ENCODE results near the gene TMEM54. TPM values are rescaled to one million over a fixed set of nuclear protein-coding genes. Genes with fewer than 3 reads are reported as not detected.

The TMEM54 gene
- total and polyA plus RNA-seq, 2 of the 13 experiments (the other 11 are each of a cell fraction or from before 2014, with no cell fraction given) = 2.5 to 2.9 TPM

- CTCF ChIA-PET (ENCODE audit: low intra/inter-chr PET ratio, low total read pairs) = no interaction called here
- Histone ChIP-seq H3K9ac (ENCODE audit: insufficient read depth, low read depth, low read length) (no peak within 1 kb of the TSS), H3K36me3 (replicated peaks in 1 of 2; ENCODE audit: control insufficient read depth in 1 of 2, insufficient read depth in 2 of 2, low read length in 2 of 2) (no peaks in the 10 kb centered on the region), H3K79me2 (ENCODE audit: insufficient read depth, low read length) (no peaks in the 10 kb centered on the region), H2AFZ (ENCODE audit: low read length) (no peak within 1 kb of the TSS), H3K9me3 (ENCODE audit: low read length) (no peaks in the 10 kb centered on the region), H3K27me3 (ENCODE audit: control insufficient read depth in 1 of 2, insufficient read depth in 2 of 2, low read length in 2 of 2) (peaks cover 8 to 59% of the 10 kb centered on the region in 2 experiments; a peak in 4 of 5 replicates), H3K4me1 (ENCODE audit: insufficient read depth, low read length) (peaks cover 7% of the 10 kb centered on the region), H3K4me3 (replicated peaks in 1 of 3; ENCODE audit: insufficient read depth in 1 of 3, low read depth in 2 of 3, low read length in 3 of 3) (peak within 1 kb of the TSS in 1 of 3 experiments; percentile 40; a peak in 1 of 6 replicates), H3K4me2 (ENCODE audit: low read depth, low read length) (peak within 1 kb of the TSS; percentile 32; the same call in 1 of the 2 replicates), H4K20me1 (ENCODE audit: insufficient read depth, low read length) (0 out of 2 replicates have a peak, but pooled peaks cover 4% of the 10 kb centered on the region), H3K27ac (ENCODE audit: extremely low read length, insufficient read depth, low read length) (no peak within 1 kb of the TSS)
- BruUV-seq (replicated peaks) = no TSS peak
- FAIRE-seq (no peak), DNase-seq (ENCODE audit: low spot score) (peak; percentile 39), ATAC-seq (peak; percentile 87)
- in situ Hi-C loops (cut with HindIII; ENCODE audit: extremely low pct_ligation_motif_present, low pct_unique_long_range_greater_than_20kb) (no loop called here), intact Hi-C loops (cut with micrococcal nuclease; ENCODE audit: unreplicated experiment) (no loop called here)
- WGBS (ENCODE audit: low lambda C conversion rate) = 23% methylated on average over 8 of the region's 79 CpGs
- POLR2A ChIA-PET = no interaction called here
- TF ChIP-seq IKZF5 (CRISPR knock-in tag; IDR thresholded peaks at IDR 0.05) = peak; percentile 98
- peak; percentile 98 for TF ChIP-seq ZSCAN12 (CRISPR knock-in tag; IDR thresholded peaks at IDR 0.05)
- no peak for TF ChIP-seq NCOR1 (IDR thresholded peaks at IDR 0.05; ENCODE audit: borderline replicate concordance, low read length)
- no peak for TF ChIP-seq SMC3 (IDR thresholded peaks at IDR 0.05; ENCODE audit: low read length)
- TF ChIP-seq RCOR2 (CRISPR knock-in tag; IDR thresholded peaks at IDR 0.05) = peak; percentile 23; the same call in 1 of the 2 replicates
- TF ChIP-seq ZNF124 (CRISPR knock-in tag; IDR thresholded peaks at IDR 0.05) = peak; percentile 98
- peak; percentile 92 for TF ChIP-seq SNAPC2 (CRISPR knock-in tag; IDR thresholded peaks at IDR 0.05)
- TF ChIP-seq ZNF562 (CRISPR knock-in tag; IDR thresholded peaks at IDR 0.05; ENCODE audit: borderline replicate concordance) = peak; percentile 71; the same call in 1 of the 2 replicates
- TF ChIP-seq MIER3 (CRISPR knock-in tag; IDR thresholded peaks at IDR 0.05; ENCODE audit: borderline replicate concordance) = peak; percentile 93
- peak; percentile 13 for TF ChIP-seq ZFP36 (IDR thresholded peaks at IDR 0.05; ENCODE audit: borderline replicate concordance, low read depth, low read length, partially characterized antibody)
- peak; percentile 99 for TF ChIP-seq ZNF784 (CRISPR knock-in tag; IDR thresholded peaks at IDR 0.05; ENCODE audit: borderline replicate concordance)
- peak; percentile 95 for TF ChIP-seq ZNF331 (CRISPR knock-in tag; IDR thresholded peaks at IDR 0.05)
- TF ChIP-seq NBN (conservative IDR thresholded peaks at IDR 0.05) = no peak
- peak; percentile 56 for TF ChIP-seq NFYC (CRISPR knock-in tag; IDR thresholded peaks at IDR 0.05)
- peak; percentile 89 for TF ChIP-seq EED (CRISPR knock-in tag; IDR thresholded peaks at IDR 0.05)
- no peak for TF ChIP-seq TAF15 (IDR thresholded peaks at IDR 0.05; ENCODE audit: low read depth, low read length, poor library complexity, severe bottlenecking)
Measured at GRCh38 chr1:32886004-32886827, 15.0 kb downstream of the TMEM54 start, which contains the start of gene HPCA. Gene HPCA (plus strand): TSS chr1:32886491. CDS start chr1:32888899, 2,408 bp downstream.
